Esophagus squamous epithelium (tissue), 4 donors: ENCODE results near the gene NCOA5.

Source experiments
- CTCF ChIP-seq, 6 experiments: fragments of 450-650 bp in 4 of 6; fragments of 200-600 bp in 2 of 6; sonication (generic) in 2 of 6; IDR thresholded peaks; one replicate each; pipeline ENCODE4 v1.5.1; 2016 to 2019; ENCODE audit warnings: antibody characterized with exemption in 6 of 6, mild to moderate bottlenecking in 4 of 6, moderate library complexity in 4 of 6
- POLR2A ChIP-seq, 4 donors: fragments of 450-650 bp; IDR thresholded peaks; one replicate each; pipeline ENCODE4 v1.6.1; 2017; ENCODE audit warnings: antibody characterized with exemption in 4 of 4, mild to moderate bottlenecking in 4 of 4, moderate library complexity in 3 of 4

- TF ChIP-seq CTCF (IDR thresholded peaks at IDR 0.05), result no peak
- no peak for TF ChIP-seq POLR2A (IDR thresholded peaks at IDR 0.05)
Measured at GRCh38 chr20:46133886-46134654, 44.3 kb upstream of the NCOA5 start.
